Central memory CD8-positive, alpha-beta T cell (primary cell): ENCODE measurements around the gene HAGH.

ENCODE experiments used
- ATAC-seq: fragments of 150-1000 bp; cut with Tn5 transposase; replicated peaks from 2 replicates; pipeline ENCODE4 v1.10.0; 2022; ENCODE audit warnings: mild to moderate bottlenecking, moderate FRiP score, moderate number of reproducible peaks; ENCODE audit not compliant: poor library complexity, severe bottlenecking; ENCODE audit errors: extremely low read depth
- DNase-seq, 2 donors: peaks; one replicate each; pipeline ENCODE4 v3.0.0; 2021; ENCODE audit warnings: low spot score in 2 of 2
- H3K27ac Mint-ChIP-seq: one replicate; pipeline ENCODE4 v1.8.0; 2022; ENCODE audit warnings: low read depth, mild to moderate bottlenecking, moderate library complexity, mixed read lengths
- H3K27me3 Mint-ChIP-seq: one replicate; pipeline ENCODE4 v1.8.0; 2022; ENCODE audit warnings: mixed read lengths
- H3K36me3 Mint-ChIP-seq: one replicate; pipeline ENCODE4 v1.8.0; 2022; ENCODE audit warnings: mild to moderate bottlenecking, moderate library complexity, mixed read lengths; ENCODE audit not compliant: insufficient read depth
- H3K4me1 Mint-ChIP-seq: one replicate; pipeline ENCODE4 v1.8.0; 2022; ENCODE audit warnings: mixed read lengths
- H3K4me3 Mint-ChIP-seq: one replicate; pipeline ENCODE4 v1.8.0; 2022; ENCODE audit warnings: mild to moderate bottlenecking, moderate library complexity, mixed read lengths
- H3K9me3 Mint-ChIP-seq: one replicate; pipeline ENCODE4 v1.8.0; 2022; ENCODE audit warnings: mixed read lengths

HAGH gene

DNA sequence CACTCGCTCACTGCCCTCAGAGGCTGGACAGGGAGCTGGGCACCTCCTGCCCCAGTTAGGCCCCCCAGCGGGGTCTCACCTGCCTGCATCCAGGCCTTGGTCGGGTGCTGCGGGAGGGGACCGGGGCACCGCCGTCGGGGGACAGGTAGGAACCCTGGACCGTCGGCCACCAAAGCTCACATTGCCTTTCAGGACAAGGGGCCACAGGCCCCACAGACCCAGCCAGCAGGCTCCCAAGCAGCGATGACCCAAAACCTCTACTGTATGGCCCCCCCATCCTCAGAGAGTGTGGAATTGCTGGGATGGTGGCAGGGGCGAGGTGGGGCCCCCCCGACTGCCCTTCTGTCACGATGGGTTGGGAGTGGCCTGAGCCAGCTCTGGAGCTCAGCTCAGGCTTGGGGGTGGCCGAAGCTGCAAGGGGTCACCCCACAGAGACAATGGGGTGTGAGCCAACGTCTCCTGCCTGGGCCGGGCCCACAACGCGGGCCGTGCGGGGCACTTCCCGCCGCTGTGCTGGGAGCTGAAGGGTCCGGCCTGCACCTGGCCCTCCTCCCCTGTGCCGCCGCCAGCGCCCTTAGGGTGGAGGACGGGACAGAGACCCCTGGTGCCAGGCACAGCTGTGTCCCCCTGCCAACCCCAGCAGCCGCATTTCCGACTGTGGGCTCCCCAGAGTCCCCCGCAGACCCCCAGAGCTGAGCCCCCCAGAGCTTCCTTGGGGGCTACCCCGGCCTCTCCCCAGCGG lies 33.6 kb downstream of the HAGH start:
- H3K27me3 Mint-ChIP-seq, result no peaks in the 10 kb centered on the region
- H3K36me3 Mint-ChIP-seq, result peaks cover 3% of the 10 kb centered on the region
- no peak overlapping the region for H3K27ac Mint-ChIP-seq
- ATAC-seq (no peak), DNase-seq (no peak)
- H3K9me3 Mint-ChIP-seq, result no peaks in the 10 kb centered on the region
- H3K4me1 Mint-ChIP-seq, result peaks cover 5% of the 10 kb centered on the region
- H3K4me3 Mint-ChIP-seq, result no peak overlapping the region

- Mint-ChIP-seq H3K27ac (no peak overlapping the region), H3K4me1 (peaks cover 5% of the 10 kb centered on the region), H3K9me3 (no peaks in the 10 kb centered on the region), H3K4me3 (no peak overlapping the region), H3K27me3 (no peaks in the 10 kb centered on the region), H3K36me3 (peaks cover 3% of the 10 kb centered on the region)
- ATAC-seq, result no peak
- DNase-seq, result no peak
Observed at GRCh38 chr16:1791943-1792812, 34.4 kb downstream of the HAGH start.

DNA sequence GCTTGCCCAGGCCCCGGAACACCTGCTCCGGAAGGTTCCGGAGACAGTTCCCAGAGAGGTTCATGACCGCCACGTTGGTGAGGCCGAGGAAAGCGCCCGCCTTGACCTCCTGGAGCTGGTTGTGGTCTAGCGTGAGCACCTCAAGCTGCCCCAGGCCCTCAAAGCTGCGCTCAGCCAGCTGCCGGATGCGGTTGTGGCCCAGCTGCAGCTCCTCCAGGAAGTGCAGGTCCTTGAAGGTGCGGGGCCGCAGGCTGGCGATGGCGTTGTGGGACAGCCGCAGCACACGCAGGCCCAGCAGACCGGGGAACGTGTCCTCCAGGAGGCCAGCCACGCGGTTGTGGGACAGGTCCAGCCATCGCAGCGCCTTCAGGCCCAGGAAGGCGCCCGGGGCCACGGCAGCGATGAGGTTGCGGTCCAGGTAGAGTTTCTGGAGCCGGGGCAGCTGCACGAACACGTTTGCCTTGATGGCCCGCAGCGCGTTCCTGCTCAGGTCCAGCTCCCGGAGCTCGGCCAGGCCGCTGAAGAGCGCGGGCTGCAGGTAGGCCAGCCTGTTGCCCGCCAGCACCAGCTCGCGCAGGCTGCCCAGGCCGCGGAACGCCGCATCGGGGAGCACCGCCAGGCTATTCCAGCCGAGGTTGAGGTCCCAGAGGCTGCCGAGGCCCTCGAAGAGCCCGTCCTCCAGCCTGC lies 35.2 kb downstream of the HAGH start:
- DNase-seq (no peak), ATAC-seq (no peak)
- no peak overlapping the region for H3K4me3 Mint-ChIP-seq
- no peak overlapping the region for H3K27ac Mint-ChIP-seq
- no peaks in the 10 kb centered on the region for H3K27me3 Mint-ChIP-seq
- no peaks in the 10 kb centered on the region for H3K9me3 Mint-ChIP-seq
- peaks cover 6% of the 10 kb centered on the region for H3K36me3 Mint-ChIP-seq
- peaks cover 5% of the 10 kb centered on the region for H3K4me1 Mint-ChIP-seq

- H3K27ac Mint-ChIP-seq, result no peak overlapping the region
- H3K27me3 Mint-ChIP-seq, result no peaks in the 10 kb centered on the region
- H3K4me1 Mint-ChIP-seq, result peaks cover 5% of the 10 kb centered on the region
- H3K36me3 Mint-ChIP-seq, result peaks cover 6% of the 10 kb centered on the region
- ATAC-seq (no peak), DNase-seq (peak in 1 of 2 donors; percentile 8)
- no peak overlapping the region for H3K4me3 Mint-ChIP-seq
- no peaks in the 10 kb centered on the region for H3K9me3 Mint-ChIP-seq
Observed at GRCh38 chr16:1790611-1791255, 35.9 kb downstream of the HAGH start.

GRCh38 chr16:1790261-1790610 lies 36.4 kb downstream of the HAGH start:
- peaks cover 6% of the 10 kb centered on the region for H3K36me3 Mint-ChIP-seq
- H3K27me3 Mint-ChIP-seq, result no peaks in the 10 kb centered on the region
- no peaks in the 10 kb centered on the region for H3K9me3 Mint-ChIP-seq
- ATAC-seq, result no peak
- no peak overlapping the region for H3K4me3 Mint-ChIP-seq
- H3K27ac Mint-ChIP-seq, result no peak overlapping the region
- peaks cover 9% of the 10 kb centered on the region for H3K4me1 Mint-ChIP-seq
- no peak for DNase-seq

DNA sequence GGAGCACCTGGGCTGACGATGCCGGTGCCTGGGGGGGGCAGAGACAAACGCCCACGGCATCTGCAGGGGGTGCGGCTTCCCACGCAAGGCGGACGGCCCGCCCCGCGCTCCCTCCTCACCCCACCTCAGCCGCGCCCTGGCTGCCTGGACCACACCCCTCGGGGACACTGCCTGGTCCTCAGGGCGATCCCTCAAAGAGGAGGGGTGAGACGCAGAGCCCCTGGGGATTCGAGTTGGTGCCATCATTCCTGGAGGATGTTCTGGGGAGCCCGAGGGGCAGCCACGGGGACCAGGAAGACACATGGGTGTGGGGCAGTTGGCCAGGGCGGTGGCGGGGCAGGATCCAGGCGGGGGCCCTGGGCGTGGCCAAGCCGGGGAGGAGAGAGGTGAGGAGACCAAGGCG lies 37.0 kb downstream of the HAGH start:
- no peak overlapping the region for H3K4me3 Mint-ChIP-seq
- no peak for ATAC-seq
- no peak overlapping the region for H3K27ac Mint-ChIP-seq
- H3K9me3 Mint-ChIP-seq, result no peaks in the 10 kb centered on the region
- H3K4me1 Mint-ChIP-seq, result peaks cover 13% of the 10 kb centered on the region
- H3K36me3 Mint-ChIP-seq, result peaks cover 6% of the 10 kb centered on the region
- DNase-seq, result no peak
- H3K27me3 Mint-ChIP-seq, result no peaks in the 10 kb centered on the region

DNA sequence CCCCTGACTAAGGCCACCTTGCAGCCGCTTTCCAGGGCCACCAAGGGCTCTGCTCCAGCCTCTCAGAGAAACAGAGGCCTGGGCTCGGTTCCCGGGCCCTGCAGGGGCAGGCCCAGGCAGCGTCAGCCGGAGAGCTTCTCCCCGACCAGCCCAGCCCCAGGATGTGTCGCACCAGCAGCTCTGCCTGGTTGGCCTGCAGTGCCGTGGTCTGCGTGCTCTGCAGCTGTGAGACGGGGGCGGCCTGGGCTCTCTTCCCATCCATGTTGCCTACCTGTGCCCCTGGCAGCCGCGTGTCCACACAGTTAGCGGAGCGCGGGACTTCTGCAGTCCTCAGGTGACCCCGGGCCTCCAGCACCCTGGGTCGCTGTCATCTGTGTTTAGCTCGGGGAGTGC lies 37.9 kb downstream of the HAGH start:
- DNase-seq, result no peak
- ATAC-seq, result no peak
- Mint-ChIP-seq H3K36me3 (peaks cover 7% of the 10 kb centered on the region), H3K27me3 (no peaks in the 10 kb centered on the region), H3K4me3 (no peak overlapping the region), H3K27ac (peak overlapping the region; percentile 76), H3K4me1 (peaks cover 13% of the 10 kb centered on the region), H3K9me3 (no peaks in the 10 kb centered on the region)

DNA sequence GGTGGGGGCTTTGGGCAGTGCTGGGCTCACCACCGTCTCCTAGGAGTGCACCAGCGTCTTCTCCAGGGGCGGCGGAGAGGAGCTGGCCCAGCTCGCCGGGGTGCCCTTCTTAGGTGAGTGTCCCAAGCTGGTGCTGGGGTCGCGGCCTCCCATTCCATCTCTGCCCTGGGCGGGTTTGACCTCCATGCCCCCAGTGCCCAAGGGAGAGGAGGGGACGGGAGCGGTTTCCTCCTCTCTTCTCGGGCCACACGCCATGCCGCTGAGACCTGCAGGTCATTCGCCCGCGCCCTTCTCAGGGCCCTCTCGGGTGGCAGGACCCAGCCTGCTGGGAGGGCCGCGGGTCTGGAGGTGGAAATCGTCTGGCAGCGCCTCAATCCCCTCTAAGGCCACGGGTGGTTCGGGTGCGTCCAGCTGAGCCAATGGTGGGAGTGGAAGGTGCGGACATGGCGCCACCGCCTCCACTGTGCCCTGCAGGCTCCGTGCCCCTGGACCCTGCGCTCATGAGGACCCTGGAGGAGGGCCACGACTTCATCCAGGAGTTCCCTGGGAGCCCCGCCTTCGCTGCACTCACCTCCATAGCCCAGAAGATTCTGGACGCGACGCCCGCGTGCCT lies 38.4 kb downstream of the HAGH start:
- Mint-ChIP-seq H3K27me3 (no peaks in the 10 kb centered on the region), H3K36me3 (peaks cover 7% of the 10 kb centered on the region), H3K4me3 (no peak overlapping the region), H3K9me3 (no peaks in the 10 kb centered on the region), H3K27ac (no peak overlapping the region), H3K4me1 (peaks cover 16% of the 10 kb centered on the region)
- ATAC-seq, result no peak
- DNase-seq, result no peak

GRCh38 chr16:1787322-1788094 lies 39.1 kb downstream of the HAGH start:
- no peaks in the 10 kb centered on the region for H3K27me3 Mint-ChIP-seq
- ATAC-seq (no peak), DNase-seq (no peak)
- no peak overlapping the region for H3K4me3 Mint-ChIP-seq
- no peak overlapping the region for H3K27ac Mint-ChIP-seq
- no peaks in the 10 kb centered on the region for H3K9me3 Mint-ChIP-seq
- peaks cover 10% of the 10 kb centered on the region for H3K36me3 Mint-ChIP-seq
- peaks cover 18% of the 10 kb centered on the region for H3K4me1 Mint-ChIP-seq

- peaks cover 12% of the 10 kb centered on the region for H3K36me3 Mint-ChIP-seq
- ATAC-seq (no peak), DNase-seq (no peak)
- H3K9me3 Mint-ChIP-seq, result no peaks in the 10 kb centered on the region
- no peaks in the 10 kb centered on the region for H3K27me3 Mint-ChIP-seq
- no peak overlapping the region for H3K27ac Mint-ChIP-seq
- peaks cover 19% of the 10 kb centered on the region for H3K4me1 Mint-ChIP-seq
- no peak overlapping the region for H3K4me3 Mint-ChIP-seq
Observed at GRCh38 chr16:1787056-1787321, 39.6 kb downstream of the HAGH start.

DNA sequence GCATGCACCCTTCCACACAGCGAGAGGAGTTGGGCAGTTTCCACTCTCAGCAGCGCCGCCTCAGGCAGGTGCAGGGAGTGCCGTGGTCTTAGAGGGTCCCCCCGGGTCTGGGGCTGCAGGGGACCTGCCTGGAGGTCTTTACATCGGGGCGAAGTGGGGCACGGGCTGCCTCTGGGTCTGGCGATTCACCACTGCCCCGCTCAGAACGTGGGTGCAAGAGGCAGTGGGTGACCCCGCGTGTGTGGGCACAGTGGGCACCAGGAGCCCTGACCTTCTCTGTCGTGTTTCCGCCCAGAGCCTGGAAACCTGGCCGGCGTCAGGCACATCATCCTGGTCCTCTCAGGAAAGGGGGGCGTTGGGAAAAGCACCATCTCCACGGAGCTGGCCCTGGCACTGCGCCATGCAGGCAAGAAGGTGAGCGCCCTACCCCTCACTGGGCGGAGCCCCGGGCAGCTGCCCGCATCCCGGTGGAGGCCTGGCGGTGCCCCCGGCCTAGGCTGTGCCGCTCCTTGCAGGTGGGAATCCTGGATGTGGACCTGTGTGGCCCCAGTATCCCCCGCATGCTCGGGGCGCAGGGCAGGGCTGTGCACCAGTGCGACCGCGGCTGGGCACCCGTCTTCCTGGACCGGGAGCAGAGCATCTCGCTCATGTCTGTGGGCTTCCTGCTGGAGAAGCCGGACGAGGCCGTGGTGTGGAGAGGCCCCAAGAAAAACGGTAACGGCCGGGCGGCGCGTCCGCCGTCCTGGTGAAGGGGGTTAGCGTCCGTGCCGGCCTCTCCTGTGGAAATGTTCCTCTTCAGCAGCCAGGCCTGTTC lies 40.2 kb downstream of the HAGH start:
- ATAC-seq (no peak), DNase-seq (no peak)
- Mint-ChIP-seq H3K4me3 (no peak overlapping the region), H3K27ac (no peak overlapping the region), H3K9me3 (no peaks in the 10 kb centered on the region), H3K36me3 (peaks cover 14% of the 10 kb centered on the region), H3K4me1 (peaks cover 25% of the 10 kb centered on the region), H3K27me3 (no peaks in the 10 kb centered on the region)
